Measurements from ENCODE around the gene IGSF11. TPM values are rescaled to one million over a fixed set of nuclear protein-coding genes. Genes with fewer than 3 reads are reported as not detected.

Gene IGSF11
- total RNA-seq, 4 donors from 2014 or later = 0.27 to 0.95 (median 0.59) TPM

GRCh38 chr3:118884748-118885206, 149.9 kb downstream of the IGSF11 start:
- Histone ChIP-seq H3K9me3 (no peaks in the 10 kb centered on the region), H3K4me3 (no peak overlapping the region), H3K36me3 (no peaks in the 10 kb centered on the region), H3K4me1 (no peaks in the 10 kb centered on the region), H3K27me3 (peaks cover 7% of the 10 kb centered on the region), H3K27ac (no peak overlapping the region)
- intact Hi-C loops (cut with DNase I; ENCODE audit: low total_unique reads) (loop anchor here (10.0 kb wide), 1 partner anchor 150 kb away; the partner anchor contains the start of gene IGSF11), in situ Hi-C loops (cut with MboI; ENCODE audit: low pct_ligation_motif_present in 1 of 4, low pct_unique_long_range_greater_than_20kb in 1 of 4, low sequenced_read_pairs in 3 of 4) (loop anchor here (5.0 to 25.0 kb wide), 8 partner anchors 150 to 503 kb away; partner anchors contain the start of genes B4GALT4 (in 3 of the 4) and IGSF11 (in 1 of the 4))
- WGBS, 2 donors (ENCODE audit: low coverage in 1 of 2) = 0 to 3% methylated on average over 3 of the region's 3 CpGs
- TF ChIP-seq EP300 (IDR thresholded peaks at IDR 0.05; ENCODE audit: low read depth) = no peak
- TF ChIP-seq, protein P1, sequence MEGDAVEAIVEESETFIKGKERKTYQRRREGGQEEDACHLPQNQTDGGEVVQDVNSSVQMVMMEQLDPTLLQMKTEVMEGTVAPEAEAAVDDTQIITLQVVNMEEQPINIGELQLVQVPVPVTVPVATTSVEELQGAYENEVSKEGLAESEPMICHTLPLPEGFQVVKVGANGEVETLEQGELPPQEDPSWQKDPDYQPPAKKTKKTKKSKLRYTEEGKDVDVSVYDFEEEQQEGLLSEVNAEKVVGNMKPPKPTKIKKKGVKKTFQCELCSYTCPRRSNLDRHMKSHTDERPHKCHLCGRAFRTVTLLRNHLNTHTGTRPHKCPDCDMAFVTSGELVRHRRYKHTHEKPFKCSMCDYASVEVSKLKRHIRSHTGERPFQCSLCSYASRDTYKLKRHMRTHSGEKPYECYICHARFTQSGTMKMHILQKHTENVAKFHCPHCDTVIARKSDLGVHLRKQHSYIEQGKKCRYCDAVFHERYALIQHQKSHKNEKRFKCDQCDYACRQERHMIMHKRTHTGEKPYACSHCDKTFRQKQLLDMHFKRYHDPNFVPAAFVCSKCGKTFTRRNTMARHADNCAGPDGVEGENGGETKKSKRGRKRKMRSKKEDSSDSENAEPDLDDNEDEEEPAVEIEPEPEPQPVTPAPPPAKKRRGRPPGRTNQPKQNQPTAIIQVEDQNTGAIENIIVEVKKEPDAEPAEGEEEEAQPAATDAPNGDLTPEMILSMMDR (IDR thresholded peaks at IDR 0.05) = peak; percentile 70 to 83 (median 77)
- no peak for TF ChIP-seq POLR2AphosphoS5 (IDR thresholded peaks at IDR 0.05)
- TF ChIP-seq POLR2A (IDR thresholded peaks at IDR 0.05) = no peak
- DNase-seq = peak; percentile 73

- TF ChIP-seq, protein P1 (IDR thresholded peaks at IDR 0.05) = peak; percentile 64 to 78 (median 68)
- TF ChIP-seq POLR2AphosphoS5 (IDR thresholded peaks at IDR 0.05) = no peak
- Histone ChIP-seq H3K4me1 (no peaks in the 10 kb centered on the region), H3K27ac (no peak overlapping the region), H3K36me3 (no peaks in the 10 kb centered on the region), H3K4me3 (no peak overlapping the region), H3K9me3 (no peaks in the 10 kb centered on the region), H3K27me3 (peaks cover 7% of the 10 kb centered on the region)
- 57 to 84% methylated on average over 2 to 3 of the region's 3 CpGs for WGBS, 2 donors (ENCODE audit: low coverage in 1 of 2)
- in situ Hi-C loops (cut with MboI; ENCODE audit: low pct_ligation_motif_present in 1 of 4, low pct_unique_long_range_greater_than_20kb in 1 of 4, low sequenced_read_pairs in 3 of 4) (loop anchor here (5.0 to 25.0 kb wide), 8 partner anchors 152 to 505 kb away; partner anchors contain the start of genes B4GALT4 (in 3 of the 4) and IGSF11 (in 1 of the 4)), intact Hi-C loops (cut with DNase I; ENCODE audit: low total_unique reads) (loop anchor here (1.0 to 10.0 kb wide), 2 partner anchors 152 to 216 kb away; partner anchors contain the start of gene IGSF11)
- peak; percentile 65 for DNase-seq
These were observed 152.2 kb downstream of the IGSF11 start for GRCh38 chr3:118882353-118882947.

DNA sequence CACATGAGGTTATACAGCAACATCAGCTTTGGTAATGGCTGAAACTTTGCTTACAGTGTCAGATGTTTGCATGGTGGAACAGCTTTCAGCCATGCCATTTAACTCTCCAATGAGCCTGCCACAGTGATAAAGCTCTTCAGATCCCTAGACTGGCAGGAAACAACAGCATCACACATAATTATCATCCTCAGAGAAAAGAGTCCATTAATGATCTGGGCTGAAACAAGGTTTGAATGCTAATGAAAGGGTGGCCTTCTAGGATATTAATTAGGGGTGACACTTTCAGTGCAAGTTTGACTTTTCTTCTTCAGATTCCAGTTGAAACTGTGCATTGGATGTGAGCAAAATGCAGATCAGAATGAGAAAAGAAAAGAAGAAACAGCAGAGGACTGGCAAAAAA, 166.6 kb downstream of the IGSF11 start:
- no peaks in the 10 kb centered on the region for H3K36me3 ChIP-seq
- in situ Hi-C loops (cut with MboI; ENCODE audit: low pct_ligation_motif_present in 1 of 4, low pct_unique_long_range_greater_than_20kb in 1 of 4, low sequenced_read_pairs in 3 of 4) = no loop called here

DNA sequence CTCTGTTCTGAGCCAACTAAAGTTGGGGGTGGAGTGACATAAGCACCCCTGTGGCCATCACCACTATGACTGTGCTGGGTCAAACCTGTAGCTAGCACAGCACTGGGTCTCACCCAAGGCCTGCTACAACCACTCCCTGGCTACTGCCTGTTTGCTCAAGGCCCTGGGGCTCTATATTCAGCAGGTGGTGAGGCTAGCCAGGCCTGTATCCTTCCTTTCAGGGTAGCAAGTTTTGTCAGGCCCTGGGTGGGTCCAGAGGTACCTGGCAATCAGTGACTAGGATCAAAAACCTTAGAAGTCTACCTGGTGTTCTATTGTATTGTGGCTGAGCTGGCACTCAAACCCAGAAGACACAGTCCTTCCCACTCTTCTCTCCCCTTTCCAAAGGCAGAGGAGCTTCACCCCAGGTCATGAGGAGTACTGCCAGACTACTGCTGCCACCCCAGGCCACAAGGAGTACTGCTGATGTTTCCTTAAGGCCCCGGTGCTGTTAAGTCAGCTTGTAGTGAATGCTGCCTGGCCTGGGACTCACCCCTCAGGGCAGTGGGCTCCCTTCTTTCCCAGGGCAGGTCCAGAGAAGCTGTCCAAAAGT, 170.8 kb downstream of the IGSF11 start:
- H3K27me3 ChIP-seq = no peaks in the 10 kb centered on the region
- intact Hi-C loops (cut with DNase I; ENCODE audit: low total_unique reads) = no loop called here
- TF ChIP-seq POLR2A (IDR thresholded peaks at IDR 0.05) = no peak
- TF ChIP-seq POLR2AphosphoS5 (IDR thresholded peaks at IDR 0.05) = no peak
- TF ChIP-seq, protein P1 (IDR thresholded peaks at IDR 0.05) = no peak
- TF ChIP-seq EP300 (IDR thresholded peaks at IDR 0.05; ENCODE audit: low read depth) = no peak
- no peak overlapping the region for H3K4me3 ChIP-seq
- in situ Hi-C loops (cut with MboI; ENCODE audit: low pct_ligation_motif_present in 1 of 4, low pct_unique_long_range_greater_than_20kb in 1 of 4, low sequenced_read_pairs in 3 of 4) = no loop called here
- no peaks in the 10 kb centered on the region for H3K36me3 ChIP-seq
- H3K4me1 ChIP-seq = no peaks in the 10 kb centered on the region
- no peak for DNase-seq
- WGBS, 2 donors (ENCODE audit: low coverage in 1 of 2) = 40 to 55% methylated on average over 1 of the region's 1 CpG
- H3K9me3 ChIP-seq = no peaks in the 10 kb centered on the region
- no peak overlapping the region for H3K27ac ChIP-seq

More for the DNA sequence above, 166.6 kb downstream of the IGSF11 start:
- H3K4me1 ChIP-seq = no peaks in the 10 kb centered on the region
- H3K27ac ChIP-seq = no peak overlapping the region
- H3K4me3 ChIP-seq = no peak overlapping the region
- no peaks in the 10 kb centered on the region for H3K27me3 ChIP-seq
- H3K9me3 ChIP-seq = peaks cover 0 to 8% of the 10 kb centered on the region in 2 donors
- no peak for TF ChIP-seq EP300 (IDR thresholded peaks at IDR 0.05; ENCODE audit: low read depth)
- no peak for TF ChIP-seq POLR2AphosphoS5 (IDR thresholded peaks at IDR 0.05)
- TF ChIP-seq, protein P1 (IDR thresholded peaks at IDR 0.05) = no peak
- TF ChIP-seq POLR2A (IDR thresholded peaks at IDR 0.05) = no peak
- DNase-seq = no peak
- intact Hi-C loops (cut with DNase I; ENCODE audit: low total_unique reads) = no loop called here
